NCI-H2196 (cell line): ENCODE measurements around the gene ANGPTL3.
A peak's percentile ranks its signal among the peaks of the same experiment; 100 is the strongest.
"Not testable (repeated sequence)": the region's sequence is repeated elsewhere in the genome, so short reads cannot be mapped to it uniquely, and the experiment has no call there.

ENCODE experiments used
- DNase-seq: peaks from one replicate; lab custom pipeline; 2025; ENCODE audit not compliant: unreplicated experiment; lab: John Stamatoyannopoulos, UW

Gene ANGPTL3, protein sequence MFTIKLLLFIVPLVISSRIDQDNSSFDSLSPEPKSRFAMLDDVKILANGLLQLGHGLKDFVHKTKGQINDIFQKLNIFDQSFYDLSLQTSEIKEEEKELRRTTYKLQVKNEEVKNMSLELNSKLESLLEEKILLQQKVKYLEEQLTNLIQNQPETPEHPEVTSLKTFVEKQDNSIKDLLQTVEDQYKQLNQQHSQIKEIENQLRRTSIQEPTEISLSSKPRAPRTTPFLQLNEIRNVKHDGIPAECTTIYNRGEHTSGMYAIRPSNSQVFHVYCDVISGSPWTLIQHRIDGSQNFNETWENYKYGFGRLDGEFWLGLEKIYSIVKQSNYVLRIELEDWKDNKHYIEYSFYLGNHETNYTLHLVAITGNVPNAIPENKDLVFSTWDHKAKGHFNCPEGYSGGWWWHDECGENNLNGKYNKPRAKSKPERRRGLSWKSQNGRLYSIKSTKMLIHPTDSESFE

DNA sequence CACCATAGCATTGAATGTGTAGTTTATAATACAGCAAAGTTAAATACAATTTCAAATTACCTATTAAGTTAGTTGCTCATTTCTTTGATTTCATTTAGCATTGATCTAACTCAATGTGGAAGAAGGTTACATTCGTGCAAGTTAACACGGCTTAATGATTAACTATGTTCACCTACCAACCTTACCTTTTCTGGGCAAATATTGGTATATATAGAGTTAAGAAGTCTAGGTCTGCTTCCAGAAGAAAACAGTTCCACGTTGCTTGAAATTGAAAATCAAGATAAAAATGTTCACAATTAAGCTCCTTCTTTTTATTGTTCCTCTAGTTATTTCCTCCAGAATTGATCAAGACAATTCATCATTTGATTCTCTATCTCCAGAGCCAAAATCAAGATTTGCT is at the start of gene ANGPTL3:
ANGPTL3 (plus strand) TSS at position 240 of the 400 bp plus-strand sequence; CDS start at position 287, 47 bp downstream.
- no peak for DNase-seq

DNA sequence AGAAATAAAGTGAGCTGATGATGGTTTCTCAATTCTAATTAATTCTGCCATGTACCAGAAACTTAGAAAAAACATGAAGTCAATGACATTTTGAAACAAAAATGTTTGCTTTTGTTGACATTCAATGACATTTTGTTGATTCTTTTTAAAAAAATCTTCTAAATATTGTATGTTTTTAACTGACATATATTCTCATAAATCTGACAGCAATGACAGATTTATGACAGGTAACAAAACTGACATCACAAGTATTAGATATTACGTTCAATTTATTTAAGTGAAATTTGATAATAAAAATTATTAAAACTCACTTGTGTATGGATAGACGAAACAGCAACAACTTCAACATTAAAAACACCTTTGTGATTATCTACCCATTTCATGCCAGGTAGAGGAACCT is 36.0 kb upstream of the ANGPTL3 start:
- no peak for DNase-seq

DNA sequence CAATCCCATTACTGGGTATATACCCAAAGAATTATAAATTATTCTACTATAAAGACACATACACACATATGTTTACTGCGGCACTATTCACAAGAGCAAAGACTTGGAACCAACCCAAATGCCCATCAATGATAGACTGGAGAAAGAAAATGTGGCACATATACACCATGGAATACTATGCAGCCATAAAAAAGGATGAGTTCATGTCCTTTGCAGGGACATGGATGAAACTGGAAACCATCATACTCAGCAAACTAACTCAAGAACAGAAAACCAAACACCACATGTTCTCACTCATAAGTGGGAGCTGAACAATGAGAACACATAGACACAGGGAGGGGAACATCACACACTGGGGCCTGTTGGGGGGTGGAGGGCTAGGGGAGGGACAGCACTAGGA is 30.1 kb upstream of the ANGPTL3 start:
- not testable (repeated sequence) for DNase-seq

DNA sequence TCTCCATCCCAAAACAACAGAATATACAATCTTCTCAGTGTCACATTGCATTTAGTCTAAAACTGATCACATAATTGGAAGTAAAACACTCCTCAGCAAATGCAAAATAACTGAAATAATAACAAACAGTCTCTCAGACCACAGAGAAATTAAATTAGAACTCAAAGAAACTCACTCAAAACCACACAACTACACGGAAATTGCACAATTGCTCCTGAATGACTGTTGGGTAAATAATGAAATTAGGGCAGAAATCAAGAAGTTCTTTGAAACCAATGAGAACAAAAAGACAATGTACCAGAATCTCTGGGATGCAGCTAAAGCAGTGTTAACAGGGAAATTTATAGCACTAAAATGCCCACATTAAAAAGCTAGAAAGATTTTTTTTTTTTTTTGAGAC is 29.4 kb upstream of the ANGPTL3 start:
- not testable (repeated sequence) for DNase-seq

DNA sequence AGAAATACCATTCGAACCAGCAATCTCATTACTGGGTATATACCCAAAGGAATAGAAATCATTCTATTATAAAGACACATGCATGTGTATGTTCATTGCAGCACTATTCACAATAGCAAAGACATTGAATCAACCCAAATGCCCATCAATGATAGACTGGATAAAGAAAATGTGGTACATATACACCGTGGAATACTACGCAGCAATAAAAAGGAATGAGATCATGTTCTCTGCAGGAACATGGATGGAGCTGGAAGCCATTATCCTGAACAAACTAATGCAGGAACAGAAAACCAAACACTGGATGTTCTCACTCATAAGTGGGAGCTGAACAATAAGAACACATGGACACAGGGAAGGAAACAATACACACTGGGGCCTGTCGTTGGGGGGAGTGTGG is 25.8 kb upstream of the ANGPTL3 start:
- not testable (repeated sequence) for DNase-seq

DNA sequence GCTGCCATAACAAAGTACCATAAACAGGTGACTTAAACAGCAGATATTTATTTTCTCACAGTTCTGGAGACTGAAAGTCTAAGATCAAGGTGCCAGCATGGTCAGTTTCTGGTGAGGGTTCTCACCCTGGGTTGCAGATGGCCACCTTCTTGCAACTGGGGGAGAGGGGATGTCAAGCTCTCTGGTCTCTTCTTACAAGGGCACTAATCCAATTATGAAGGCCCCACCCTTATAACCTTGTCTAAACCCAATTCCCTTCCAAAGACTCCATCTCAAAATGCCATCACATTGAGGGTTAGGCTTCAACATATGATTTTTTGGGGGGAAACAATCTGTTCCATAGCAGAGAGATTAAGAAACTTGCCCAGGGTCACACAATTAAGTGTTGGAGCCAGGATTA is 24.8 kb upstream of the ANGPTL3 start:
- DNase-seq: no peak

DNA sequence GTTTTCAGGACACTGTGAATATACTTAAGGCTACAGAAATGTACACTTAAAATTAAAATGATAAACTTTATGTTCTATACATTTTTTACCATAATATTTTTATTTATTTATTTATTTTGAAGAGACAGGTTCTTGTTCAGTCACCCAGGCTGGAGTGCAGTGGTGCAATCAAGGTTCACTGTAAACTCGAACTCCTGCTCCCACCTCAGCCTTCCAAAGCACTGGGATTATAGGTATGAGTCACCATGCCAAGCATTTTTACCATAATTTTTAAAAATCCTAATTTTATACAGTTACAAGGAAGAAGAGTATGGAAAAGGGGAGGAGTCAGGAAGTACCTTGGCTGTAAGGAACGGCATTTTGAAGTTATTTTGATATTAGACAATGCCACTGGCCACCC is 23.6 kb upstream of the ANGPTL3 start:
- DNase-seq: no peak

DNA sequence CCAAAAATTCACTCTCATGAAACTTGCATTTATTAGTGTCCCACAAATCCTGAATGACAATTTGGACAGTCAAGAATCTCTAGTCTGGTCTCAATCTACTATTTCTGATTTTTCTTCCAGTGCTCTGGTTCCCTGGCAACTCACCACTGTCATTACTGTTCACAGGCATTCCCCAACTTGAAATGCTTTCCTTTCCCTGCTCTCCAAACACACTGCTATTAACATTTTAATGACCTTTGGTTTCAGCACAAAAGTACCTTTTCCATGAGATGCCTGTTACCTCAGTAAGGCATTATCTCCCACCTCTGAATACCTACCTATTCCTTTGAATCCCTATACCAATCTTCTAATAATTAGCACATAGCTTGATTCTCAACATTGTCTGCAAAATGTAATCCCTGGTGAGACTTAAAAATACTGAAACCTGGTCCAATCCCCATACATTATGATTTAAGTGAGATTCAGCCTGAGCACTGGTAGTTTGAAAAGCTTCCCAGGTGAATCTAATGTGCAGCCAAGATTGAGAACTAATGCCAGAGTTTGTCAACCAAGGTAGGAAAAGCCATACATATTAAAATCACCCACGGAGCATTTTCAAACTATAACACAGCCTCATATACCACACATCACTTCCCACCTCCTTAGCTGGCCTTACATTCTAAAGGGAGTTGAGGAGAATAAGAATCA is 11.7 kb upstream of the ANGPTL3 start:
- no peak for DNase-seq

DNA sequence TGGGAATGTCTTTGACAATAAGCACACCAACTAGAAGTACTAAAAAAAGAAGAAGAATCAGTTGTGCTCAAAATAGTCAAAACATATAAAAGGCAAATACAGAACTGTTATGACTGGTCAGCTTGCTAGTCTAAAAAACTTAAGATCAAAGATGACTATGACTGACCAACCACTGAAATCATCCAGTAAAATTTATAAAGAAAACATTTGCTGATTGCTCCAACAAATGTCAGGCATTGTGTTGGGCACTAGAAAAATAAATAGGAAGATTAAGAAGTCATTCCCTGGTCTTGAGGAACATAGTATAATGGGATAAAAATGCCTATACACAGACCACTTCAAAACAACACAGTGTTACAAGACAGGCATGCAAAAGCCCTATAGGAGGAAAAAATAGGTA is 9.3 kb upstream of the ANGPTL3 start:
- DNase-seq: no peak

DNA sequence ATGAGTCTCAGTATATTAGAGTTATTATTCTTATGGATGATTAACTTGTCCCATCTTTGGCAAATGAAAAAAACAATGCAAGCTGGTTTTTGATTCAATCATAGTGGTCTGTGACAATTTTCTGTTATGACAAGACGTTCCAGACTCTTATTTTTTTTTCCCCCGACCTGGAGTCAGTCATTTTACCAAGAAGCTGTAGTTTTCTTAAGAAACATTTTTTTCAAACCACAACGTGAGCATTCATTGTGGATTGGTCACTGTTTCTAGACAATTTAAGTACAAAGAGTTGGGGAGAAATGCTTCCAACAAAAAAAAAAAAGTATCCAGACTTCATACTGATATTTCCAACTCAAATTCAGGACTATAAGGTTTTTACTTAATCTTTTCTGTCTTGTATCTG is 8.0 kb upstream of the ANGPTL3 start:
- DNase-seq: no peak

DNA sequence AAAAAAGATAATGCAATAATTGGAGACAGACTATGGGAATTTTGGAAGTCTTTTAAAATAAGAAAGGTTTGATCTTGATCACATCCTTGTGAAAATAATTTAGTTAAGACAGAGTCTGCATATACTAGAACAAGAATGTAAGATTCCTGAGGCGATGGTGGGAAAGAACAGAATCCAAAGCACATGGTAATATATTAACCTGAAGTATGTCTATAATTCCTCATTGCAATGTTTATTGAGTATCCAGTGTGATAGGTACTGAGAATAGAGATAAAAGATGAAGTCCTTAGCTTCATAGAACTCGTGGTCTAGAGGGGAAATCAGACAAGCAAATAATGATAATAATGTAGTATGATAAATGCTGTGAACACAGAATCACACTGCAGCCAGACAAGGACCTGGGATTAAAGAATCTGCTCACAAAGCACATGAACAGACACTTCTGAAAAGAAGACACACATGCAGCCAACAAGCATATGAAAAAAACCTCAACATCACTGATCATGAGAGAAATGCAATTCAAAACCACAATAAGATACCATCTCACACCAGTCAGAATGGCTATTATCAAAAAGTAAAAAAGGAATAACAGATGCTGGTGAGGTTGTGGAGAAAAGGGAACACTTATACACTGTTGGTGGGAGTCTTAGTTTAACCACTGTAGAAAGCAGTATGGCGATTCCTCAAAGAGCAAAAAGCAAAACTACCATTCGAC is 6.9 kb upstream of the ANGPTL3 start:
- DNase-seq: no peak

DNA sequence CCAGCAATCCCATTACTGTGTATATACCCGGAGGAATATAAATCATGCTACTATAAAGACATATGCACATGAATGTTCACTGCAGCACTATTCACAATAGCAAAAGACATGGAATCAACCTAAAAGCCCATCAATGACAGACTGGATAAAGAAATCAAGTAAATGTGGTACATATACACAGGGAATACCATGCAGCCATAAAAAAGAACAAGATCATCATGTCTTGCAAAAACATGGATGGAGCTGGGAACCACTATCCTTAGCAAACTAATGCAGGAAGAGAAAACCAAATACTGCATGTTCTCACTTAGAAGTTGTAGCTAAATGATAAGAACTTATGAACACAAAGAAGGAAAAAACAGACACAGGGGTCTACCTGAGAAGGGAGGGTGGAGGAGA is 6.4 kb upstream of the ANGPTL3 start:
- DNase-seq: no peak

DNA sequence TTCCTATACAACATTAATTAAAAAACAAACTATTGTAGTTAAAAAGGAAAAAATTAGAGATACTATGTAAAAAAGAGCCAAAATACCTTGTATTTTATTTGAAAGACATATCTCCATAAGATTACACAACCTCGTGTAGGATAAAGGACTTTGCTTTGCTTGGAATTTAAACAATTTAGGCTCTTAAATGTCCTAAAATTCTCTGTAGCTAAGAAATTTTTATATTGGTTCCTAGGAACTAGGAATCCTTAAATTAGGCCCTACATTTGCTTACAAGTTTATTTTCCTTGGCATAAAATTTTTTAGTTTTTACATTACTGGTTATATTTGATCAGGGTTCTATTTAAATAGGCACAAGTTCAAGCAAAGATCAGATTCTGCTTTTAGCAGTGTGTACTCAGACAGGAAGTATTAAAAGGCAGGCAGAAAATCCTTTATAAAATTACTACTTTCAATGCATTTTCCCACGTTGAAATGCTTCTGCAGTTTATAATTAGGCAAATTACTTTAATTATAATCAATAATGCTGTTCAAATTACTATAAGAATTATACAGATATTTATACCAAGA is 3.4 kb upstream of the ANGPTL3 start:
- DNase-seq: no peak

DNA sequence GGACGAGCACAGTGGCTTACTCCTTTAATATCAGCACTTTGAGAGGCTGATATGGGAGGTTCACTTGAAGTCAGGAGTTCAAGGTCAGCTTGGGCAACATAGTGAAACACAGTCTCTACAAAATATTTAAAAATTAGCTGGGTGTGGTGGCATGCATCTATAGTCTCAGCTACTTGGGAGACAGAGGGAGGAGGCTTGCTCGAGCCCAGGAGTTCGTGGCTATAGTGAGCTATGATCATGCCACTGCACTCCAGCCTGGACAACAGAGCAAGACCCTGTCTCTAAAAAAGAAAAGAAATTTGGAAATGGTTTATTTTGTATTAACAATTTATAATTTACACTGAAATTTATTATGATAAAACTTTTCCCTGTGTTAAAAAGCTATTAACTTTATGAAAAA is 1.7 kb upstream of the ANGPTL3 start:
- DNase-seq: no peak

DNA sequence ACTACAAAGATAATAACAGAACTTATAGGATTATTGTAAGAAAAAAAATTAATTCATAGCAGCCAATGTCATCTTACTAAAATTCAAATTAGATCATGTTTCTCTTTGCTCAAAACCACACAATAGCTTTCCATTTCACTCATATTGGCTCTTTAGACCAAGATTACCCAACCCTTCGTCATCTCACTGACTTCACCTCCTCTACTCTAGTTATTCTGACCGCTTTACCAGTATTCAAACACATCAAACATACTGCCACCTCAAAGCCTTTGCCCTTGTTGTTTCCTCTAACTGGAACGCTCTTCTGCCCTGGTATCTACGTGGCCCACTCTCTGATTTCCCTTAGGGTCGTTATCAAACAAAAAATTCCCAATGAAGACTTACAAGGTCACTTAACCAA is 1.7 kb downstream of the ANGPTL3 start:
- DNase-seq: no peak

DNA sequence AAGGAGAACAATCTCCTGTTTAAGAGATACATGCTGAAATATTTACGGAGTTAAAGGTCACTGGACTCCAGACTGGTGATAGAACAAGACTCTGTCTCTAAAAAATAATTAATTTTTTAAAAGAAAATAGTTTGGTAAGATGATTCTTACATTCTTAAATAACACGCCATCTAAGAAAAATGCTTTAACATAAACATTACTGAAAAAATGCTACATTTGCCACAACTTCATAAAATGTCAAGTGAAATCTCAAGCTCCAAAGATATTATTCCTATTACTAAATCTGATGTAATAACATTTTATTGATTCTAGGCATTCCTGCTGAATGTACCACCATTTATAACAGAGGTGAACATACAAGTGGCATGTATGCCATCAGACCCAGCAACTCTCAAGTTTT is 4.1 kb downstream of the ANGPTL3 start:
- no peak for DNase-seq

DNA sequence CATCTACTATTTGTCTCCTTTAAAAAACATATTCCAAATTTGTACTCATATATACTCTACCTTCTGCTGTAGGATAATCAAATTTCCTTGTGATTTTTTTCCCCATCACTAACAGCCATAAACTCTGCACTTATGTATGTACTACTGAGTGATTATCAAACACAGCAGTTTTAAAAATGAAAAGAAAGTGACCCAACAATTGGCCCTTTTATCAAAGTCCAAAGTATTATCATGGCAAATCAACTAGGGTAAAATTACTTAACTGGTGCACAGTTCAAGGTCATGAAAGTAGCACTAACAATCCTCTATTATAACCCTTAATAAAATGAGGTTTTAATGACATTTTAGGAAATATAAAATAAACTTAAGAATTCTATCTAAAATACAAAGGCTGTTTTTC is 11.6 kb downstream of the ANGPTL3 start:
- no peak for DNase-seq

DNA sequence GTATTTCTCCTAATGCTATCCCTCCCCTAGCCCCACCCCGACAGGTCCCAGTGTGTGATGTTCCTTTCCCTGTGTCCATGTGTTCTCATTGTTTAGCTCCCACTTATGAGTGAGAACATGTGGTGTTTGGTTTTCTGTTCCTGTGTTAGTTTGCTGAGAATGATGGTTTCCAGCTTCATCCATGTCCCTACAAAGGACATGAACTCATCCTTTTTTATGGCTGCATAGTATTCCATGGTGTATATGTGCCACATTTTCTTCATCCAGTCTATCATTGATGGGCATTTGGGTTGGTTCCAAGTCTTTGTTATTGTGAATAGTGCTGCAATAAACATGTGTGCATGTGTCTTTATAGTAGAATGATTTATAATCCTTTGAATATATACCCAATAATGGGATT is 13.3 kb downstream of the ANGPTL3 start:
- DNase-seq: not testable (repeated sequence)

DNA sequence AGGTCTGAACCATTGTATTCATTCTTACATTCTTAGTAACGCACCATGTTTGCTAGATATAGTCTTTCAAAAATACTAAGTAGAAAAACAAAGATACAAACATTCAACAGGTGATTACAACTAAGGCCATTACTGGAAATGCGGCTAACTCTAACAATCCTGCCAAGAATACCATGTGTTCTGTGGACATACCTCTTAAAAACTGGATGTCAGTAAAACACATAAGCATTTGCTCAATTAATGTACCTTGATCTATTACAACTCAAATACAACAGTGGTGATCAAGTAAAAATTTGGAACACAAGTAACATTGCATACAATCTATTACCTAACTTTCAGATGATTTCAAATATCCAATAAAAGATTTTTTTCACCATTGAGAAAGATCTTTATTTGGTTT is 15.4 kb downstream of the ANGPTL3 start:
- no peak for DNase-seq

DNA sequence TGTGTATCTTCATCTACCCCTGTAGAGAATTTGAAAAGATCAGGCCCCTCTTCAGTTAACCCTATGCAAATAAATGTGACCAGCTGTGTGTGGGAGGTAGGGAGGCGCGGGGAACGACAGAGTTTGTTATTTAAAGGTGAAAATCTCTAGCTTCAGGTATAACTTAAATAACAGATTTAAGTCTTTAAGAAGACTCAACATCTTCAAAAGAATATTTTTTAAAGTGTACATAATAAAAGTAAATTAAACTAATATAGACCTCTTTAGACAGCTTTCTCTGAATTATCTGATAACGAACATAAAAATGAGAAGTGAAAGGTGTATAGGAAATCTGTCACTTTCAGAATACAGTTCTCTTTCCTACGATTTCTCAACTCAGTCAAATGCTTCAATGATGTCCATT is 16.0 kb downstream of the ANGPTL3 start:
- no peak for DNase-seq

DNA sequence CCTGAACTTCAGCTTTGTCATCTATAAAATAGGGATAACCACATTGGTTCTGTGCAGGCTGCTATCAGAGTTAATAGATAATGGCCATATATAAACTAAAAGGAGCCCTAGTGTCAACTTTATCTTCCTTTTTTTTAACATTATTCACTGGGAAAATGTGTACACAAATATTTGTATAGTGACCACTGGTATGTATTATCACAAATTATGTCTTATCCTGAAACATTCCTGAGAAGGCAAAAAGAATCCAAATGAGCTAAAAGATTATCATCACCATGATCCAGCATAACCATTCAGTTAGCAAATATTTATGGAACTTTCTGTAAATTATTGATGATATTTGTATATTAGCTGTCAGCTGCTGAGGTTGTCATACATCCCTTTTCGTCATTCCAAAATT is 16.6 kb downstream of the ANGPTL3 start:
- no peak for DNase-seq

DNA sequence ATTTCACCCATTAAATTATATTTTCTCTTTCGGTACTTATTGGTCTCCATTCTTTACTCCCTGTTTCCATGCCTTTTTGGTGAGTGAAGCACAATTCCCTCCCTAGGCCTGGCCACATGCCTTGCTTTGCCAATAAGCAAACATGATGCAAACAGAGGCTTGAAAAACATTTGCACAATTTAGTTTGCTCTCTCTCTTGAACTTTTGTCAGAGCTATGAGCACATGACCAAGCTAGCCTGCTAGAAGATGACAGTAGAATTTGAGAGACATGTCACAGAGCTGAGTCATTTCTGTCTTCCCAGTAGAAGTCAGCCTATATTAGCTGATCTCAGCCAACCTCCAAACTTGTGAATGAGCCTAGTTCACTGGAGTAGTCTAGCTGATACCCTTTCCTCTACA is 24.6 kb downstream of the ANGPTL3 start:
- DNase-seq: peak; percentile 5
